ENCODE data around the gene CSNK1G2. TPM values are rescaled to one million over a fixed set of nuclear protein-coding genes. Genes with fewer than 3 reads are reported as not detected.

Gene CSNK1G2
- polyA plus RNA-seq, 2 of the 4 experiments (the other 2 are of a cell fraction), result 15.5 to 42.0 TPM

DNA sequence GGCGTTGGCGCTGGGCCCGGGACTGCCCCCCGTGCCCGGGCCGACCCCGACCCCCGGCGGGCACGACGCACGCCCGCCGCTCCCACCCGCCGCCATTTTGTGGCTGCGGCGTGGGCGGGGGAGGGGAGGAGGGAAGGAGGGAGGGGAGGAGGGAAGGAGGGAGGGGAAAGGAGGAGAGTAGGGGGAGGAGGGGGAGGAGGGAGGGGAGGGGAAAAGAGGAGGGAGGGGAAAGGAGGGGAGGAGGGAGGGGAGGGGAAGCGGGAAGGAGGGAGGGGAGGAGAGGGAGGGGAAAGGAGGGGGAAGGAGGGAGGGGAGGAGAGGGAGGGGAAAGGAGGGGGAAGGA lies 74.6 kb downstream of the CSNK1G2 start, which contains the start of gene BTBD2:
TSS of gene BTBD2 (minus strand) at position 107 of the 343 bp plus-strand sequence. CDS start at position 96, 11 bp downstream.
- peak within 1 kb of the TSS; percentile 94 for H3K4me3 ChIP-seq
- DNase-seq (ENCODE audit: low read depth in 1 of 2, low spot score in 1 of 2), result peak in 1 of 2 experiments; percentile 85
- peak in 1 of 2 experiments; percentile 58; a peak in 1 of 6 replicates for ATAC-seq
- TF ChIP-seq CHD4 (IDR thresholded peaks at IDR 0.05; ENCODE audit: borderline replicate concordance) (no peak), POLR2AphosphoS2 (conservative IDR thresholded peaks at IDR 0.05; ENCODE audit: low read length) (no peak), ZFP36 (IDR thresholded peaks at IDR 0.05; ENCODE audit: borderline replicate concordance, partially characterized antibody) (no peak), SREBF2 (IDR thresholded peaks at IDR 0.05) (no peak), MAZ (IDR thresholded peaks at IDR 0.05; ENCODE audit: borderline replicate concordance, low read depth, low read length) (no peak), HOXB13 (CRISPR knock-in tag; IDR thresholded peaks at IDR 0.05; ENCODE audit: low read depth) (no peak), HEYL (CRISPR knock-in tag; IDR thresholded peaks at IDR 0.05) (no peak), ESRRA (IDR thresholded peaks at IDR 0.05; ENCODE audit: borderline replicate concordance, low read length) (no peak), EHF (CRISPR knock-in tag; IDR thresholded peaks at IDR 0.05) (no peak), TFCP2L1 (CRISPR knock-in tag; IDR thresholded peaks at IDR 0.05) (no peak)
- TF ChIP-seq, protein P1, sequence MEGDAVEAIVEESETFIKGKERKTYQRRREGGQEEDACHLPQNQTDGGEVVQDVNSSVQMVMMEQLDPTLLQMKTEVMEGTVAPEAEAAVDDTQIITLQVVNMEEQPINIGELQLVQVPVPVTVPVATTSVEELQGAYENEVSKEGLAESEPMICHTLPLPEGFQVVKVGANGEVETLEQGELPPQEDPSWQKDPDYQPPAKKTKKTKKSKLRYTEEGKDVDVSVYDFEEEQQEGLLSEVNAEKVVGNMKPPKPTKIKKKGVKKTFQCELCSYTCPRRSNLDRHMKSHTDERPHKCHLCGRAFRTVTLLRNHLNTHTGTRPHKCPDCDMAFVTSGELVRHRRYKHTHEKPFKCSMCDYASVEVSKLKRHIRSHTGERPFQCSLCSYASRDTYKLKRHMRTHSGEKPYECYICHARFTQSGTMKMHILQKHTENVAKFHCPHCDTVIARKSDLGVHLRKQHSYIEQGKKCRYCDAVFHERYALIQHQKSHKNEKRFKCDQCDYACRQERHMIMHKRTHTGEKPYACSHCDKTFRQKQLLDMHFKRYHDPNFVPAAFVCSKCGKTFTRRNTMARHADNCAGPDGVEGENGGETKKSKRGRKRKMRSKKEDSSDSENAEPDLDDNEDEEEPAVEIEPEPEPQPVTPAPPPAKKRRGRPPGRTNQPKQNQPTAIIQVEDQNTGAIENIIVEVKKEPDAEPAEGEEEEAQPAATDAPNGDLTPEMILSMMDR (IDR thresholded peaks at IDR 0.05), result no peak
- TF ChIP-seq, protein P2, sequence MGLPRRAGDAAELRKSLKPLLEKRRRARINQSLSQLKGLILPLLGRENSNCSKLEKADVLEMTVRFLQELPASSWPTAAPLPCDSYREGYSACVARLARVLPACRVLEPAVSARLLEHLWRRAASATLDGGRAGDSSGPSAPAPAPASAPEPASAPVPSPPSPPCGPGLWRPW (IDR thresholded peaks at IDR 0.05), result no peak
- H3K27ac ChIP-seq, result peak within 1 kb of the TSS; percentile 88 to 100
- peak within 1 kb of the TSS; percentile 79 for H3K4me2 ChIP-seq
- no peaks in the 10 kb centered on the region for H3K9me3 ChIP-seq
- POLR2A ChIA-PET, result no interaction called here
- CTCF ChIA-PET, result no interaction called here
- WGBS (ENCODE audit: missing lambda C conversion rate), result no CpG with 5 or more reads among the region's 20 CpGs
- FAIRE-seq, result no peak
- H3K4me1 ChIP-seq, result peaks cover 13% of the 10 kb centered on the region

DNA sequence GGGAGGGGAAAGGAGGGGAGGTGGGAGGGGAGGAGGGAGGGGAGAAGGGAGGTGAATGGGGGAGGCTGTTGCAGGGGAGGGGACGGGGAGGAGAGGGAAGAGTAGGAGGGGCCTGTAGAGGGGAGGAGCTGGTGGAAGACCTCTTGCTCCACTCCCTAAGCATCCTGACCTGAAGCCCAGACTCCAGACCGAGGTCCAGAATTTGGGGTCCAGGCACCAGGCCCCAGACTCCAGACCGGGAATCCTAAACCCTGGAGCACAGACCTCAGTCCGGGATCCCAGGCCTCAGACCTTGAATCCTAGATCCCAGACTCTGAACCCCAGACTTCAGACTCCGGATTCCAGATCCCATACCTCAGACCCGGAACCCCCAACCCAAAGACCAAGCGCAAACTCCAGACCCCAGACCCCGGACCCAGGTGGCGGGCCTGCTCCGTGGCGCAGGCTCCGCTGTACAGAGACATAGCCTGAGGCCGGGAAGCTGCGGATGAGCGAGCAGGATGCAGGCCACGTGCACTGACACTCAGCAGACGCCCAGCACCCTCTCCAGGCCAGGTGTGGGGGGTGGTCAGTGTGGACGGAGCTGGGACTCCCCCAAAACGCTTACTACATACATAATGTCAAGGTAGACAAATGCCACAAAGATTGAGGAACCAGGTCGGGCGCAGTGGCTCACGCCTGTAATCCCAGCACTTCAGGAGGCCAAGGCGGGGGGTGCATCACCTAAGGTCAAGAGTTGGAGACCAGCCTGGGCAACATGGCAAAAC lies 75.3 kb downstream of the CSNK1G2 start:
- H3K4me3 ChIP-seq, result peak overlapping the region; percentile 26; the same call in 1 of the 3 replicates
- H3K4me1 ChIP-seq, result peaks cover 13% of the 10 kb centered on the region
- ATAC-seq, result peak; percentile 63 to 76
- CTCF ChIA-PET, result interaction anchor here (0.7 to 1.6 kb wide), 3 partner anchors 53 to 383 kb away, joined by 3 to 11 read pairs (median 4); no protein-coding TSS in a partner anchor
- H3K27ac ChIP-seq, result peak overlapping the region; percentile 88 to 100
- no peaks in the 10 kb centered on the region for H3K9me3 ChIP-seq
- 75% methylated on average over 12 of the region's 23 CpGs for WGBS (ENCODE audit: missing lambda C conversion rate)
- H3K4me2 ChIP-seq, result peak overlapping the region; percentile 65
- TF ChIP-seq TFCP2L1 (CRISPR knock-in tag; IDR thresholded peaks at IDR 0.05), result no peak
- TF ChIP-seq CBX8 (IDR thresholded peaks at IDR 0.05), result no peak
- TF ChIP-seq BHLHE40 (IDR thresholded peaks at IDR 0.05; ENCODE audit: low read depth, low read length), result no peak
- FAIRE-seq, result no peak
- POLR2A ChIA-PET, result no interaction called here
- DNase-seq (ENCODE audit: low read depth in 1 of 2, low spot score in 1 of 2), result peak; percentile 68 to 88

GRCh38 chr19:2018752-2019151 lies 77.8 kb downstream of the CSNK1G2 start:
- Histone ChIP-seq H3K4me1 (peaks cover 13% of the 10 kb centered on the region), H3K9me3 (no peaks in the 10 kb centered on the region), H3K4me2 (no peak overlapping the region), H3K27ac (no peak overlapping the region), H3K4me3 (no peak overlapping the region)
- TF ChIP-seq RFX5 (IDR thresholded peaks at IDR 0.05) (no peak), MAZ (IDR thresholded peaks at IDR 0.05; ENCODE audit: borderline replicate concordance, low read depth, low read length) (no peak), RARB (CRISPR knock-in tag; IDR thresholded peaks at IDR 0.05) (no peak), CBX2 (IDR thresholded peaks at IDR 0.05; ENCODE audit: borderline replicate concordance, low read depth) (no peak), BHLHE40 (IDR thresholded peaks at IDR 0.05; ENCODE audit: low read depth, low read length) (no peak), MYC (IDR thresholded peaks at IDR 0.05; ENCODE audit: borderline replicate concordance, low read length) (no peak), HEYL (CRISPR knock-in tag; IDR thresholded peaks at IDR 0.05) (no peak), RCOR1 (IDR thresholded peaks at IDR 0.05; ENCODE audit: low read depth, low read length) (no peak), CHD4 (IDR thresholded peaks at IDR 0.05; ENCODE audit: borderline replicate concordance) (no peak), FOSL2 (IDR thresholded peaks at IDR 0.05) (no peak), FOSL2 (CRISPR knock-in tag; IDR thresholded peaks at IDR 0.05) (no peak), KDM5A (IDR thresholded peaks at IDR 0.05) (no peak), TFCP2L1 (CRISPR knock-in tag; IDR thresholded peaks at IDR 0.05) (no peak), ESRRA (IDR thresholded peaks at IDR 0.05; ENCODE audit: borderline replicate concordance, low read length) (no peak), MAFK (IDR thresholded peaks at IDR 0.05; ENCODE audit: partially characterized antibody) (no peak)
- TF ChIP-seq, protein P3, sequence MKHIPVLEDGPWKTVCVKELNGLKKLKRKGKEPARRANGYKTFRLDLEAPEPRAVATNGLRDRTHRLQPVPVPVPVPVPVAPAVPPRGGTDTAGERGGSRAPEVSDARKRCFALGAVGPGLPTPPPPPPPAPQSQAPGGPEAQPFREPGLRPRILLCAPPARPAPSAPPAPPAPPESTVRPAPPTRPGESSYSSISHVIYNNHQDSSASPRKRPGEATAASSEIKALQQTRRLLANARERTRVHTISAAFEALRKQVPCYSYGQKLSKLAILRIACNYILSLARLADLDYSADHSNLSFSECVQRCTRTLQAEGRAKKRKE (CRISPR knock-in tag; IDR thresholded peaks at IDR 0.05; ENCODE audit: low read depth), result no peak
- WGBS (ENCODE audit: missing lambda C conversion rate), result 83% methylated on average over 13 of the region's 13 CpGs
- FAIRE-seq, result no peak
- ChIA-PET CTCF (interaction anchor here (0.6 to 7.3 kb wide), 21 partner anchors 10 to 708 kb away, joined by 3 to 54 read pairs (median 5); no protein-coding TSS in a partner anchor), POLR2A (no interaction called here)
- ATAC-seq, result no peak
- no peak for DNase-seq (ENCODE audit: low read depth in 1 of 2, low spot score in 1 of 2)

Data from A549 (cell line).